Endothelial cell (in vitro differentiated cells): ENCODE measurements around the gene FLOT1. TPM values are rescaled to one million over a fixed set of nuclear protein-coding genes. Genes with fewer than 3 reads are reported as not detected.

Source experiments
- DNase-seq: peaks from one replicate; pipeline ENCODE4 v3.0.0; 2021; ENCODE audit warnings: low spot score
- H3K27ac Mint-ChIP-seq: one replicate; pipeline ENCODE4 v1.8.0; 2021; ENCODE audit warnings: mixed read lengths, inconsistent platforms; ENCODE audit not compliant: unreplicated experiment
- H3K27me3 Mint-ChIP-seq: one replicate; pipeline ENCODE4 v1.8.0; 2021; ENCODE audit warnings: mild to moderate bottlenecking, moderate library complexity, mixed read lengths, inconsistent platforms; ENCODE audit not compliant: unreplicated experiment
- H3K36me3 Mint-ChIP-seq: one replicate; pipeline ENCODE4 v1.8.0; 2021; ENCODE audit warnings: mild to moderate bottlenecking, low read depth, mixed read lengths, inconsistent platforms; ENCODE audit not compliant: unreplicated experiment
- H3K4me1 Mint-ChIP-seq: one replicate; pipeline ENCODE4 v1.8.0; 2021; ENCODE audit warnings: mild to moderate bottlenecking, mixed read lengths, inconsistent platforms; ENCODE audit not compliant: unreplicated experiment
- H3K4me3 Mint-ChIP-seq: one replicate; pipeline ENCODE4 v1.8.0; 2021; ENCODE audit warnings: mild to moderate bottlenecking, mixed read lengths, inconsistent platforms; ENCODE audit not compliant: unreplicated experiment
- H3K9me3 Mint-ChIP-seq: one replicate; pipeline ENCODE4 v1.8.0; 2021; ENCODE audit warnings: mixed read lengths, inconsistent platforms; ENCODE audit not compliant: unreplicated experiment
- CTCF ChIP-seq: fragments of 200-600 bp; sonication (generic); IDR thresholded peaks from one replicate; pipeline ENCODE4 v1.5.0; 2021; ENCODE audit warnings: antibody characterized with exemption; ENCODE audit not compliant: unreplicated experiment
- total RNA-seq: library from RNA; stranded (reverse); fragmentation: NEBNext Ultra II Directional; extraction: Animal tissue kit (Norgen Biotek cat#: 25700); gene quantifications from one replicate; pipeline ENCODE4 v1.2.1, GENCODE V29; 2021; ENCODE audit not compliant: unreplicated experiment

The FLOT1 gene
- total RNA-seq, 1 donor from 2014 or later, result 136 TPM

- Mint-ChIP-seq H3K36me3 (peaks cover 43% of the 10 kb centered on the region), H3K9me3 (no peaks in the 10 kb centered on the region), H3K4me3 (peak overlapping the region; percentile 100), H3K4me1 (peaks cover 61% of the 10 kb centered on the region), H3K27me3 (peaks cover 29% of the 10 kb centered on the region), H3K27ac (peak overlapping the region; percentile 99)
- no peak for DNase-seq
- TF ChIP-seq CTCF, result no peak
Observed at GRCh38 chr6:30683183-30683979, 59.1 kb downstream of the FLOT1 start.

GRCh38 chr6:30682143-30683117, 60.1 kb downstream of the FLOT1 start:
- no peak for TF ChIP-seq CTCF
- Mint-ChIP-seq H3K27me3 (peaks cover 27% of the 10 kb centered on the region), H3K36me3 (peaks cover 40% of the 10 kb centered on the region), H3K4me3 (peak overlapping the region; percentile 100), H3K4me1 (peaks cover 55% of the 10 kb centered on the region), H3K9me3 (no peaks in the 10 kb centered on the region), H3K27ac (peak overlapping the region; percentile 99)
- peak; percentile 90 for DNase-seq

- no peak for TF ChIP-seq CTCF
- peak overlapping the region; percentile 93 for H3K27ac Mint-ChIP-seq
- peaks cover 40% of the 10 kb centered on the region for H3K36me3 Mint-ChIP-seq
- no peaks in the 10 kb centered on the region for H3K9me3 Mint-ChIP-seq
- H3K4me1 Mint-ChIP-seq, result peaks cover 55% of the 10 kb centered on the region
- peak overlapping the region; percentile 100 for H3K4me3 Mint-ChIP-seq
- DNase-seq, result no peak
- peaks cover 27% of the 10 kb centered on the region for H3K27me3 Mint-ChIP-seq
Observed at GRCh38 chr6:30681766-30682142, 60.7 kb downstream of the FLOT1 start.

GRCh38 chr6:30679765-30680535, 62.5 kb downstream of the FLOT1 start:
- no peaks in the 10 kb centered on the region for H3K9me3 Mint-ChIP-seq
- no peak for DNase-seq
- no peak for TF ChIP-seq CTCF
- peaks cover 35% of the 10 kb centered on the region for H3K36me3 Mint-ChIP-seq
- H3K27me3 Mint-ChIP-seq, result peaks cover 16% of the 10 kb centered on the region
- H3K27ac Mint-ChIP-seq, result no peak overlapping the region
- H3K4me3 Mint-ChIP-seq, result peak overlapping the region; percentile 86
- H3K4me1 Mint-ChIP-seq, result peaks cover 50% of the 10 kb centered on the region
